ENCODE data around the gene ERP29.

DNA sequence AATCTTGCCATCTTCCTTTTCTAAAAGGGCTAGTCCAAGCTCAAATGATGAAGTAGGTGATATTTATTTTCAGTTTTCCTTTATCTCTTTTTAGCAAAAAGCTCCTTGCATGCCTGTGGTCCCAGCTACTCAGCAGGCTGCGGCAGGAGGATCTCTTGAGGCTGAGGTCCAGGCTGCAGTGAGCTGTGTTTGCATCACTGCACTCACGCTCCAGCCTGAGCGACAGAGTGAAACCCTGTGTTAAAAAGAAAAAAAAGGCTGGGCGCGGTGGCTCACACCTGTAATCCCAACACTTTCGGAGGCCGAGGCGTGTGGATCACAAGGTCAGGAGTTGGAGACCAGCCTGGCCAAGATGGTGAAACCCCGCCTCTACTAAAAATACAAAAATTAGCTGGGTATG, 5.3 kb upstream of the ERP29 start:
- TF ChIP-seq, protein P1, sequence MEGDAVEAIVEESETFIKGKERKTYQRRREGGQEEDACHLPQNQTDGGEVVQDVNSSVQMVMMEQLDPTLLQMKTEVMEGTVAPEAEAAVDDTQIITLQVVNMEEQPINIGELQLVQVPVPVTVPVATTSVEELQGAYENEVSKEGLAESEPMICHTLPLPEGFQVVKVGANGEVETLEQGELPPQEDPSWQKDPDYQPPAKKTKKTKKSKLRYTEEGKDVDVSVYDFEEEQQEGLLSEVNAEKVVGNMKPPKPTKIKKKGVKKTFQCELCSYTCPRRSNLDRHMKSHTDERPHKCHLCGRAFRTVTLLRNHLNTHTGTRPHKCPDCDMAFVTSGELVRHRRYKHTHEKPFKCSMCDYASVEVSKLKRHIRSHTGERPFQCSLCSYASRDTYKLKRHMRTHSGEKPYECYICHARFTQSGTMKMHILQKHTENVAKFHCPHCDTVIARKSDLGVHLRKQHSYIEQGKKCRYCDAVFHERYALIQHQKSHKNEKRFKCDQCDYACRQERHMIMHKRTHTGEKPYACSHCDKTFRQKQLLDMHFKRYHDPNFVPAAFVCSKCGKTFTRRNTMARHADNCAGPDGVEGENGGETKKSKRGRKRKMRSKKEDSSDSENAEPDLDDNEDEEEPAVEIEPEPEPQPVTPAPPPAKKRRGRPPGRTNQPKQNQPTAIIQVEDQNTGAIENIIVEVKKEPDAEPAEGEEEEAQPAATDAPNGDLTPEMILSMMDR (IDR thresholded peaks at IDR 0.05) = no peak
- TF ChIP-seq EP300 (IDR thresholded peaks at IDR 0.05) = no peak
